ENCODE data around the gene PEF1.

DNA sequence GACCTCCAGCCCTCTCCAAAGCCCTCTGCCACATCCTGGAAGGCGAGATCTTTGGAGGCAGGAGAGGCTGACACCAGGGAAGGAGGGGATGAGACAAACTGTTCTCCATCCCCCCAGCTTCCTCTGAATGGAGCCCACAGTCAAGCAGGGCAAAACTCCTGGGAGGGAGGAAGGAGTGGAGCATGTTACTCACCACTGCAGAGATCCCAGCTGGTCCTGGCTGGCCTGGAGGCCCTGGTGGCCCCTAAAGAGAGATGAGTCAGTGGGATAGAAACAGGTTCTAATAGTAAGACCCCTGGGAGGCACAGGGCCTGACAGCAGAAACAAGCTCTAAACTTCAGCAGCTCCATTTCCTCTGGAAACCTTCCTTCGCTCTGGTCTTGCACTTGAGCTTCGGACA lies 14.0 kb upstream of the PEF1 start:
- TF ChIP-seq POLR2A (IDR thresholded peaks at IDR 0.05; ENCODE audit: low read depth, low read length) (no peak), POLR2AphosphoS5 (IDR thresholded peaks at IDR 0.05; ENCODE audit: low read depth, low read length) (no peak)

Data from GM12892 (cell line).